ENCODE results near the gene SPATA6. TPM values are rescaled to one million over a fixed set of nuclear protein-coding genes. Genes with fewer than 3 reads are reported as not detected.
"Not testable (repeated sequence)": the region's sequence is repeated elsewhere in the genome, so short reads cannot be mapped to it uniquely, and the experiment has no call there.

Gene SPATA6
- 1.6 and 2.7 TPM in 2 replicates for total RNA-seq

- DNase-seq (ENCODE audit: low read depth, low spot score): peak; percentile 70
Measured at GRCh38 chr1:48471691-48472576, at the start of gene SPATA6. Gene SPATA6, minus strand, starts transcription at chr1:48472204. Its CDS starts 196 bp downstream, at chr1:48472008.

- DNase-seq (ENCODE audit: low read depth, low spot score): not testable (repeated sequence)
Measured at GRCh38 chr1:48519896-48520295, 47.9 kb upstream of the SPATA6 start.

- DNase-seq (ENCODE audit: low read depth, low spot score): no peak
Measured at GRCh38 chr1:48506870-48507269, 34.9 kb upstream of the SPATA6 start.

- no peak for DNase-seq (ENCODE audit: low read depth, low spot score)
Measured at GRCh38 chr1:48500541-48501450, 28.8 kb upstream of the SPATA6 start.

- no peak for DNase-seq (ENCODE audit: low read depth, low spot score)
Measured at GRCh38 chr1:48499211-48499735, 27.3 kb upstream of the SPATA6 start.

- DNase-seq (ENCODE audit: low read depth, low spot score): peak; percentile 29
Measured at GRCh38 chr1:48498096-48498791, 26.2 kb upstream of the SPATA6 start.

GRCh38 chr1:48495911-48496310 is 23.9 kb upstream of the SPATA6 start:
- no peak for DNase-seq (ENCODE audit: low read depth, low spot score)

GRCh38 chr1:48495166-48495565 is 23.2 kb upstream of the SPATA6 start:
- DNase-seq (ENCODE audit: low read depth, low spot score): no peak

GRCh38 chr1:48493970-48494769 is 22.2 kb upstream of the SPATA6 start:
- peak; percentile 50 for DNase-seq (ENCODE audit: low read depth, low spot score)

- no peak for DNase-seq (ENCODE audit: low read depth, low spot score)
Measured at GRCh38 chr1:48493041-48493440, 21.0 kb upstream of the SPATA6 start.

GRCh38 chr1:48492392-48492791 is 20.4 kb upstream of the SPATA6 start:
- no peak for DNase-seq (ENCODE audit: low read depth, low spot score)

GRCh38 chr1:48488721-48489120 is 16.7 kb upstream of the SPATA6 start:
- no peak for DNase-seq (ENCODE audit: low read depth, low spot score)

- DNase-seq (ENCODE audit: low read depth, low spot score): no peak
Measured at GRCh38 chr1:48480504-48480903, 8.5 kb upstream of the SPATA6 start.

- DNase-seq (ENCODE audit: low read depth, low spot score): not testable (repeated sequence)
Measured at GRCh38 chr1:48480023-48480422, 8.0 kb upstream of the SPATA6 start.

- DNase-seq (ENCODE audit: low read depth, low spot score): no peak
Measured at GRCh38 chr1:48472638-48473037, 634 bp upstream of the SPATA6 start.

- no peak for DNase-seq (ENCODE audit: low read depth, low spot score)
Measured at GRCh38 chr1:48470950-48471690, 884 bp downstream of the SPATA6 start.

GRCh38 chr1:48470481-48470855 is 1.5 kb downstream of the SPATA6 start:
- no peak for DNase-seq (ENCODE audit: low read depth, low spot score)

- peak; percentile 49 for DNase-seq (ENCODE audit: low read depth, low spot score)
Measured at GRCh38 chr1:48469616-48470480, 2.2 kb downstream of the SPATA6 start.

GRCh38 chr1:48466594-48466993 is 5.4 kb downstream of the SPATA6 start:
- no peak for DNase-seq (ENCODE audit: low read depth, low spot score)
